NCI-H526 (cell line): ENCODE data around the gene AGRN.
"Not testable (repeated sequence)": the region's sequence is repeated elsewhere in the genome, so short reads cannot be mapped to it uniquely, and the experiment has no call there.

ENCODE experiments used
- DNase-seq, 2 experiments: peaks; one replicate each; lab custom pipeline; 2025; lab: John Stamatoyannopoulos, UW

AGRN gene

DNA sequence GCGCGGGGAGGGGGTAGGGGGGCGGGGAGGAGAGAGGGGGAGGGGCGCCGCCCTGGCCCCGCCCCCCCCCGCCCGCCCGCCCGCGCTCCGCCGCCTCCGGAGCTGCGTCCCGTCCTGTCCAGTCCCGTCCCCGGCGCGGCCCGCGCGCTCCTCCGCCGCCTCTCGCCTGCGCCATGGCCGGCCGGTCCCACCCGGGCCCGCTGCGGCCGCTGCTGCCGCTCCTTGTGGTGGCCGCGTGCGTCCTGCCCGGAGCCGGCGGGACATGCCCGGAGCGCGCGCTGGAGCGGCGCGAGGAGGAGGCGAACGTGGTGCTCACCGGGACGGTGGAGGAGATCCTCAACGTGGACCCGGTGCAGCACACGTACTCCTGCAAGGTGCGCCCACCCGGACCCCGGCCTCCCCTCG is at the start of gene AGRN:
TSS of gene AGRN (plus strand) at position 121 of the 405 bp plus-strand sequence. CDS start at position 174, 53 bp downstream.
- peak in 1 of 2 experiments; percentile 70 for DNase-seq

DNA sequence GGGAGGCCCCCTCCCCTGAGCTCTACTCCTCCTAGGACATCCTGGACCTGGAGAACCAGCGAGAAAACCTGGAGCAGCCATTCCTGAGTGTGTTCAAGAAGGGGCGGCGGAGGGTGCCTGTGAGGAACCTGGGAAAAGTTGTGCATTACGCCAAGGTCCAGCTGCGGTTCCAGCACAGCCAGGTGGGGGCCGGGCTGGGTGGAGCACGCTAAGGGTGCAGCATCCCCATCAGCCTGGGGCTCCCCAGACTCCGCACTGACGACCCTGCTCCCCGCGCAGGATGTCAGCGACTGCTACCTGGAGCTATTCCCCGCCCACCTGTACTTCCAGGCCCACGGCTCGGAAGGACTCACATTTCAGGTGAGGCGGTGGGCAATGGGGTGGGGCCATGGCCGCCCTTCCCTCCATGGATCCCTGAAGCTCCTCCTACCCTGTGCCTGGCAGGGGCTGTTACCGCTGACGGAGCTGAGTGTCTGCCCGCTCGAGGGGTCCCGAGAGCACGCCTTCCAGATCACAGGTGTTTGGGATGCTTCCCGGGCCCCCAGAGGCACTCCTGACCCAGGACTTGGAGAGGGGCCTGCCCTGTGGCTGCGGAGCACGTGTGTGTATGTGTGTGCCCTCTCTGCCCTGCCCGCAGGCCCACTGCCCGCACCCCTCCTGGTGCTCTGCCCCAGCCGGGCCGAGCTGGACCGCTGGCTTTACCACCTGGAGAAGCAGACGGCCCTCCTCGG is 49.5 kb upstream of the AGRN start:
- no peak for DNase-seq

DNA sequence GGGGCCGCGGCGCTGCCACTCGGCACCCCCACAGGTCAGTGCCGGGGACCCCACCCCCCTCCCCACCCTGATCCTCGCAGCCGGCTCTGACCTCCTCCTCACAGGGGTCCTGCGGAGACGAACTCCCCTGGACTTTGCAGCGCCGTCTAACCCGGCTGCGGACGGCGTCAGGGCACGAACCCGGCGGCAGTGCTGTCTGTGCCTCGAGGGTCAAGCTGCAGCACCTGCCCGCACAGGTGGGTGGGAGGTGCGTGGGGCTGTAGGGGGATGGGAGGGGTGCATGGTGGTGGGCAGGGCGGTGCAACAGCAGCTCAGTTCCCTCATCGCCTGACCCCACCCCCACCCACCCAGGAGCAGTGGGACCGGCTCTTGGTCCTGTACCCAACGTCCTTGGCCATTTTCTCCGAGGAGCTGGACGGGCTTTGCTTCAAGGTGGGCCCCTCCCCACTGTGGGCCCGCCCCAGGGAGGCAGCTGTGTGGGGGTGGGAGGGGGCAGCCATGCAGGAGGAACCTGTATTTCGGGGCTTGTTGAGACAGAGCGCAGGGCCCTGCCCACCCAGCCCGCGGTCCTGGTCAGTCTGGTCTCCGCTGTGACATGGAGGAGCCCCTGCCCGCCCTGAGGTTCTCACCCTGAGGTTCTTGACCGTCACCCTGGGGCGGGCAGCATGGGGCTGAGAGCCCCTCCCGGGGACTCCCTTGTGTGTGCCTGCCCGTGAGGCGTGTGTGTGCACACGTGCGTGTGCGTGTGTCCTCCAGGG is 48.8 kb upstream of the AGRN start:
- DNase-seq: no peak

DNA sequence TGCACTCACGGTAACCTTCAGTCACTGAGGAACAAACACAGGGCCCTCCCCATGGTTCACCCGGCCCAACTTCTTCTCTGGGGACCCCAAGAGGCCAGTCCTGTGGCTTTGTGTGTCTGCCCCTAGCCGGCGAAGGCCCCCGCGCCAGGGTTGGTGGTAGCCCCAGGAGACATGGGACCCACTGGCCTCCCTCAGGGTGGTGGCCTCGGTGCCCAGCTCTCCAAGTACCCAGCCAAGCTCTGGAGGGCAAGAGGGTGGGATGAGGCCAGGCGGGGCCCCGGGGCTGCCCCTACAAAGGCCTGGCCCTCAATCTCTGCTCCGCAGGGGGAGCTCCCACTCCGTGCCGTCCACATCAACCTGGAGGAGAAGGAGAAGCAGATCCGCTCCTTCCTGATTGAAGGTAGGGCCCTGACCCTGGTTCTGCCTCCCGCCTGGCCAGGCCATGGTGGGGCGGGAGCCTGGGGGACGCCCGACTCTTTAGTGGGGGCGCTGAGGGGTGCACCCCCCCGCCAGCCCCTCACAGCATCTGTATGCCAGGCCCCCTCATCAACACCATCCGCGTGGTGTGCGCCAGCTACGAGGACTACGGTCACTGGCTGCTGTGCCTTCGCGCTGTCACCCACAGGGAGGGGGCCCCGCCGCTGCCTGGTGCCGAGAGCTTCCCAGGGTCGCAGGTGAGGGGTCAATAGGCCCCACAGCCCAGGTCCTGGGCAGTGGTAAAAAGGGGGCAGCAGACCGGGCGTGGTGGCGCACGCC is 48.0 kb upstream of the AGRN start:
- no peak for DNase-seq

DNA sequence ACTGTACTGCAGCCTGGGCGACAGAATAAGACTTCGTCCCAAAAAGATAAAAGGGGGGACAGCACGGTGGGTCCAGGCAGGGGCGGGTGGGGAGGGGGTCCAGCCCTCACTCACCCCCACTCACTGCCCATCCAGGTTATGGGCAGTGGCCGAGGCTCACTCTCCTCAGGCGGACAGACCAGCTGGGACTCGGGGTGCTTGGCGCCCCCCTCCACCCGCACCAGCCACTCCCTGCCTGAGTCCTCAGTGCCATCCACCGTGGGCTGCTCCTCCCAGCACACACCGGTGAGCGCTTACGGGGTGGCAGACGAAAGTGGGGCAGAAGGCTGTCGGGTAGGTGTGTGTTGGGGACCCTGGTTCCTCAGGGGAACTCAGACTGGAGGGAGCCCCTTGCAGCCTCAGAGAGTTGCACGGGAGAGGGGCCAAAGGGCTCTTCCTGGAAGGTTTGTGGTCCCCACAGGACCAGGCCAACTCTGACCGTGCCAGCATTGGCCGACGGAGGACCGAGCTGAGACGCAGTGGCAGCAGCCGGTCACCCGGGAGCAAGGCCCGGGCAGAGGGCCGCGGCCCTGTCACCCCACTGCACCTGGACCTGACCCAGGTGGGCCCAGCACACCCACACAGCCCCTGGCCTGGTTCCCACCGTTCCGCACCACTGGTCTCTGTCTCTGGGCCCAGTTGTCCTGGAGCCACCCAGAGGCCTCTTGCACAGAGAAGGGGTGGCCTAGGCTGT is 47.0 kb upstream of the AGRN start:
- no peak for DNase-seq

DNA sequence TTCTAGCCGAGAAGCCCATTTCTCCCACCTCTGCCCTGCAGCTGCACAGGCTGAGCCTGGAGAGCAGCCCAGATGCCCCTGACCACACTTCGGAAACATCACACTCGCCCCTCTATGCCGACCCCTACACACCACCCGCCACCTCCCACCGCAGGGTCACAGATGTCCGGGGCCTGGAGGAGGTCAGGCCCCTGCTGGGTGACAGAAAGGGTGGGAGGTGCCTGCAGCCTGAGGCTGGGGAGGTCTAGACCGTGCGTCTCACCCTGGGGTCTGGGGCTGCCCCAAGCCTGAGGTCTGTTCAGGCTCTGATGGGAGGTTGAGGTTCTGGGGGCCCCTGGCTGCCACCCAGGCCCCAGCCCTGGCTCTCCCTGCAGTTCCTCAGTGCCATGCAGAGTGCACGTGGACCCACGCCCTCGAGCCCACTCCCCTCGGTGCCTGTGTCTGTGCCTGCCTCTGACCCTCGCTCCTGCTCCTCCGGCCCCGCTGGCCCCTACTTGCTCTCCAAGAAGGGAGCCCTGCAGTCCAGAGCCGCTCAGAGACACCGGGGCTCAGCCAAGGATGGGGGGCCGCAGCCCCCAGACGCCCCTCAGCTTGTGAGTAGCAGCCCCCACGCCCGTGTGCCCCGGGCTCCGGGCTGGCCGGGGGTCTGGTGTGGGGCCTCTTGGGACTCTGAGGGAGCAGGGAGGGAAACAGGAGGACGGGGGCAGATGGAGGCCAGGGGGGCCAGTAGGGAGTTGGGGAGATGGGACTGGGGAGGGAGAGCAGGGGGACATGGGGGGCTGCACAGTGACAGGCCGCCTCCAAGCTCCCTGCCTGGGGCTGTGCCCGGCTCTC is 46.2 kb upstream of the AGRN start:
- DNase-seq: no peak

DNA sequence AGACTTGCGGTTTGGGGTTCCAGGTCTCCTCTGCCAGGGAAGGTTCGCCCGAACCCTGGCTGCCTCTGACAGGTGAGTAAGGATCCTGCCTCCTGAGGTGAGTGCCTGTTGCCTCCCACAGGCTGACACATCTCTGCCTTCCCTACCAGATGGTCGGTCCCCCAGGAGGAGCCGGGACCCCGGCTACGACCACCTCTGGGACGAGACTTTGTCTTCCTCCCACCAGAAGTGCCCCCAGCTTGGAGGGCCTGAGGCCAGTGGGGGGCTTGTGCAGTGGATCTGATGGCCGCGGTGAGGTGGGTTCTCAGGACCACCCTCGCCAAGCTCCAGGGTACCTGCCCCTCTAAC is 45.7 kb upstream of the AGRN start:
- DNase-seq: no peak

DNA sequence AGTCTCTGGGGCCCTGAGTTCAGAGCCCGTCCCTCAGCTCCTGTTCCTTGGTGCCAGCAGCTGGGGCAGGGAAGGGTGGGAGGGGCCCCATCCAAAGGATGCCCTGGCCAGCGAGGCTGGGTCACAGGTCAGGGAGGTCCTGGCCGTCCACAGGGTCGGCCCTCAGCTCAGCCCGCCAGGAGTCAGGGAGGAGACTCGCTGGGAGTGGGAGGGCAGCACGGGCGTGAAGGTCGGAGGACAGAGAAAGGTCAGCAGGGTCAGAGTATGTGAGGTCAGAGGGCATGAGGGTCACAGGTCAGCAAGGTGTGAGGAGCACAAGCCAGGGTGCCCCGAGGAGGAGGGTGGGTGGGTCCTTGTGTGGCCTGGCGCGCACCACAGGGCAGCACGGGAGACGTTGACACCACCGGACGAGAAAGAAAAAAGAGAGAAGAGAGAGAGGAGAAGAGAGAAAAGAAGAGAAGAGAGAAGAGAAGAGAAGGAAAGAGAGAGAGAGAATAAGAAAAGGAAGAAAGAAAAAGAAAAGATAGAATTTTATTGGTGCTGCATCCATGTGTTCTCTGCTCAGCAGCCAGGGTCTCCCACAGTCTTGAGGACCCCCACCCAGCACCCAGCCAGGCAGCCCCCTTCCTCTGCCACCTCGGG is 45.1 kb upstream of the AGRN start:
- no peak for DNase-seq

DNA sequence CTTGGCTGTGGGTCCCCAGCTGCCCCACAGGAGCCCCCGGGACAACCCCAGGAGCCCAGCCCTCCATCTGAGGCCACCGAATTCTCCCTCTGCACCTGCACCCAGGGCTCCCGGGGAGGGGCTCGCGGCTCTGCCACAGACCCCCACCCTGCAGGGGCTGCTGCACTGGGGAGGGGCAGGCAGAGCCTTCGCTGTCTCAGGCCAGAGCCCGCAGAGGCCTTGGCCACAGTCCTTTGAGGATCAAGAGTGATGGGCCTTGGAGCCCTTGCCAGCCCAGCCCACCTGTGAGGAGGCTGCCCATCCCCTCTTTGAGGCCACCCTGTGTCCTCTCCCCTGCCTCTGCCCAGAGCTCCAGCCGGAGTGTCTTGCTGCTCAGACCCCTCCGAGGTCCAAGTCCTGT is 44.6 kb upstream of the AGRN start:
- no peak for DNase-seq

DNA sequence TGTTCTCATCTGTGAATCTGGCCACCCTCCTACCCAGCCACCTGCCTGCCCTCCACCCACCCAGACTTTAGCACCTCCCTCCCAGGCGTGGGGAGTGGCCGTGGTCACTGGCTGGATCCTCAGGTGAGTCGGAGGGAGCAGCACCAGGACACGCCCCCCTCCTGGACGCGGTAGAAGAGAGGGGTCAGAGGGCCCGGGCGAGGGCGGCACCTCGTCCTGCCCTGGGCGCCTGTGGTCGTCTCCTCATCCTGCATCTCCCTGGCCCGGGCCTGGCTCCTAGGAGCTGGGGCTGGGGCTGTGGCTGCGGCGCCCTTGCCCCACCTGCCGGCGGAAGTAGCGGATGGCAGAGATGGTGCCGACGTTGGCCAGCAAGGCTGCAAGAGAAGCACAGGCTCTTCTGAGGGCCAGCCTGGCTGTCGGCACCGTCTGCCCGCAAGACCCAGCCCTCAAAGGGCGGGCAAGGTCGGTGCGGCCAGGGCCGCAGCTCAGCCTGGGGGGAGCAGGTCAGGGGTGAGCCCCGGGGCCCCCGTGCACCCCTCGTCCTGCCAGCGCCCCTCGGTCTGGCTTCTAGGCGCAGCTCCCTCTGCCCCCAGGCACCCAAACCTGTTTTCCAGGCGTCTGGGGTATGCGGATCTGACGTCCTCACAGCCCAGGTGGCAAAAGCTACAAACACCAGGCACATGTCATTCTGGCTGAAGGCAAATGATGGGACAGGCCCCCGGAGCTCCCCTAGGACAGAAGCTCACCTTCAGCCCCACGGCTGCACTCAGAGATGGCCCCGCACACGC is 43.8 kb upstream of the AGRN start:
- DNase-seq: peak; percentile 52 to 86

DNA sequence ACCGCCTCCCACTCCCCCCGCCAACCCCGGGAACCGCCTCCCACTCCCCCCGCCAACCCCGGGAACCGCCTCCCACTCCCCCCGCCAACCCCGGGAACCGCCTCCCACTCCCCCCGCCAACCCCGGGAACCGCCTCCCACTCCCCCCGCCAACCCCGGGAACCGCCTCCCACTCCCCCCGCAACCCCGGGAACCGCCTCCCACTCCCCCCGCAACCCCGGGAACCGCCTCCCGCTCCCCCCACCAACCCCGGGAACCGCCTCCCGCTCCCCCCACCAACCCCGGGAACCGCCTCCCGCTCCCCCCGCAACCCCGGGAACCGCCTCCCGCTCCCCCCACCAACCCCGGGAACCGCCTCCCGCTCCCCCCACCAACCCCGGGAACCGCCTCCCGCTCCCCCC is 43.1 kb upstream of the AGRN start:
- DNase-seq: not testable (repeated sequence)

DNA sequence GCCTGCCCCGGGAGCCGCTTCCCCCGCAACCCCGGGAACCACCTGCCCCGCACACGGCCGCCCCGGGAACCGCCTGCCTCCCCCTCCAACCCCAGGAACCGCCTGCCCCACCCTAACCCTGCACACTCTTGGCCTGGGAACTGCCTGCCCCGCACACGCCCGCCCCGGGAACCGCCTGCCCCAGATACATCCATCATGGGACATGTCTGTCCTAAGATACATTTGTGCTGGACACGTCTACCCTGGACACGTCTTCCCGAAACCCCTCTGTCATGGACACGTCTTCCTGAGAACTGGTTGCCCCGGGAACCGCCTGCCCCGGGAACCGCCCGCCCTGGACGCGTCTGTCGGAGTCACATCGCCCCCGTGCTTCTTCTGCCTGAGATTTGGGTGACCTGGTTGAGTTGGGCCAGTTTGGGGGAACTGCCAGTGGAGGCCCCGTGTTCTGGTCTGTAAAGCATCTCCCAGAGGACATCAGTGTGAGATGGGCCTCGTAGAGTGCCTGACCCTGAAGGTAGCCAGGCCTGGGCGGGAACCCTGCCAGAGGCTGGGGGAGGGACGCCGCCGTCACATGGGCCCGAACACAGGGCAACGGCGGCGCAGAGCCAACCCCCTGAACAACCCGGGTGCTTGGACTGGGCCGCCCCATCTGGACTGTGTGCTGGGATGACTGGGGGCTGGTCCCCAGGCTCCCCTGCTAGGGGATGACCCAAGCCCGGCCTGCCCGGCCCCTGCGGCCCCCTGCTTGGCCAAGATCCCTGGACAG is 41.7 kb upstream of the AGRN start:
- no peak for DNase-seq

DNA sequence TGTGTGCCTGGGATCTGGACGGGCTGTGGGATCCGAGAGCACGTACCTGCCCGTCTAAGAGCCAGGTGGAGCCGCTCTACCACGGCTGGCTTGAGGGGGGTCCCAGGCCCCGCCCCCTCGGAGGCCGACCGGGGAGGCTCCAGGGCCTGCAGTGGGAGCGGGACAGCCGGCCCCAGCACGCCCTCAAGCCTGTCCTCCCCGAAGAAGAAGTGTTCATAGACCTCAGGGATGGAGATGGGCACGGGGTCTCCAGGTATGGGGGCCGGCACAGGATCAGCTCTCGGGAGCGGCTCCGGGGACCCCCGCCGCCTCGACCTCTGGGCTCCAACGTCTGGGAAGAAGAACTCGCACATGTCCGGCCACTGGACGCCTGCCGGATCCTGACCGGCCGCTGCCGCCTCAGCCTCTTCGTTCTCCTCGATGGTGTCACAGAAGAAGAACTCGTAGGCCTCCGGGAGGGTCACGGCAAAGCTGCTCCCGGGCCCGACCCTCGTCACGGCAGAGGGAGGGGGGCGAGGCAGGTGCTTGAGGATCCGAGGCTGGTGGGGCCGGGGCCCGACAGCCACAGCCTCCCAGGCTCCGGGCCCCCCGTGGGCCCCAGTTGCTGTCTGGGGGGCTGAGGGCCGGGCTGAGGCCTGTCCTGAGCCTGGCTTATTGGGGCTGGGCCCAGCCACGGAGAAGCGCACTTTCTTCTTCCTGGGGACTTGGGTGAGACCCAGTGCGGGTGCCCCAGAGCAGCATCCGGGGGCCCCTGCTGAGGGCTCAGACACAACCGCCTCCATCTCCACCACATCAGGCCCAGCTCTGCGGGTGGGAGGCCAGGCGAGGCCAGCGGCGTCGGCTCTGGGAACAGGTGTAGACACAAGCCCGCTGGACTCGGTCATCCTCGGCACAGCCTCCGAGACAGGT is 40.8 kb upstream of the AGRN start:
- no peak for DNase-seq

DNA sequence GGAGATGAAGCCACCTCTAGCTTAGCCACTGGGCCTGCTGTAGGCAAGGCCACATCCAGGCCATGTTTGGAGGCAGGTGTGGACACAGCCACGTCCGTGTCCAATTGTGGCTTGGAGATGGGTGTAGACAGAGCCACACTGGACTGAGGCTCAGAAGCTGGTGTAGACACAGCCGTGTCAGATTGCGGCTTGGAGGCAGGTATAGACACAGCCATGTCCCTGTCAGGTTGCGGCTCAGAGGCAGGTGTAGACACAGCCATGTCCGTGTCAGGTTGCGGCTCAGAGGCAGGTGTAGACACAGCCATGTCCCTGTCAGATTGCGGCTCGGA is 40.2 kb upstream of the AGRN start:
- DNase-seq: no peak

DNA sequence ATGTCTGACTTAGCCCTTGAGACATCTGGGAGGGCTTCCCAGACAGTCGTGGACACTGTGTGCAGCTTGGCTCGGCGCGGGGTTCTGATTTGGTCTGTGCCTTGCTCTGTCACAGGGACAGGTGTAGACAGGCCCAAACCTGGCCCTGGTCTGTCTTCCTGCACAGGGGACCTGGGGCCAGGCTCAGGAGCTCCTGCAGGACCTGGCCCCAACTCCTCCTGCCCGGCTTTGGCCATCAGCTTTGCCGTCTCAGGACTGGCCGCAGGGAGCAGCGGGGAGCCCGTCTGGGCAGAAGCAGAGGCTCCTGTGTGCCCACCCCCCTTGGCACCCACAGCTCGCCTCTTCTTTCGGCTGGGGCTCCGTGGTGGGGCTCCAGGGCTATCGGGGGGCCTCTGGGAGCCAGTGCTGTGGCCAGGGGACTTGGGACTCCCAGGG is 39.8 kb upstream of the AGRN start:
- no peak for DNase-seq

DNA sequence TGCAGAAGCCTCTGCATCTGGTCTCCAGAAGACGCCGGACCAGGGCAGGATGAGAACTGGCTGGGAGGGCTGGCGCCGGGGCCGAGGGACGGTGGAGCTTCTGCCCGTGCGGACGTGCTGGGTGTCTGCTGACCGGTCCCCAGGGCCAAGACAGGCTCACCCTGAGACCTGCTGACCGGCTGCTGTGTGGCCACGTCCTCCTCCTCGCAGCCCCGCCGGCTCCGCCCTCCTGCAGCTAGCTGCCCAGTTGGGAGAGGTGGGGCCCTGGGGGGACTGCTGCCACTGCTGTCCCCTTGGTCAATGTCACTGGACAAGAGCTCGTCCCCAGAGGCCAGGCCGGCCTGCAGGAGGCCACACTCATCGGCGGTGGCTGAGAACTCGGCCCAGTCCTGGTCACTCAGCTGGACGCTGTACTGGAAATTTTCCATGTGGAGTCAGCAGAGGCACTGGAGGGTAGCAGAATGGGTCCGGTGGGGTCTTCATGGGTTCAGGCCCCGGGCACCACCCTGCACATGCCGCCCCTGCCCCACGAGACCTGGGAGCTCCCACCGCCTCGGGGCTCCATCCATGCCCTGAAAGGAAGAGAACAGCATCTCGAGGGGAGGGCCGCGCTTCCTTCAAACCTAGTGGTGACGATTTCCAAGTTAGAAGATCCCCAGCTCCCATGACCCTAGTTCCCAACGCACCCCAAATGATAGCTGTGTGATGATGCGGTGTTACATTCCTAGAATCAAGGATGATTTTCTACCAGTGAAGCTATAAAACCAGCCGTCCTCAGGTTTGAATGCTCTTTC is 39.1 kb upstream of the AGRN start:
- no peak for DNase-seq

DNA sequence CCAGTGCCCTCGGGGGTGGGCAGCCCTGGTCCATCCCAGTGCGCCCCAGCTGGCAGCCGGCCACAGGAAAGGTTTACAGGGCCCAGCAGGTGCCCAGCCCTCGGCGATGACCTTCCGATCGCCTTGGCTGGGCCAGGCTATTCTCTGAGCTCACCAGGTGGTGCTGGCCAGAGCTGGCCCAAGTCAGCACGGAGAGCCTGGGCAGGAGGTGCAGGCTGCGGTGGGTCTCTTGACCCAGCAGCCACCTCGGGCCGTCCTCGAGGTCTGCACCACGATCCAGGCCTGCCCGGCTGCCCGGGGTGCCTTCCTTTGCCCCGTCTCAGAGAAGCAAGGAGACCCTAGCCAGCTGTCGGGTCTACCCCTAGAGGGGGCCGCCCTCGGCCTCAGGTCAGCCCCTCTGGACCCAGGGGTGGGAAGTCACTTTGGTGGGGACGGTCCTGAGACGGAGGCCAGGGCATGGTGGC is 38.4 kb upstream of the AGRN start:
- DNase-seq: no peak
